ENCODE results near the gene CFAP99.

The CFAP99 gene

GRCh38 chr4:2388429-2389182 is 30.1 kb upstream of the CFAP99 start:
- no peak for TF ChIP-seq CTCF (IDR thresholded peaks at IDR 0.05)
- H3K36me3 Mint-ChIP-seq (ENCODE audit: low read depth): no peaks in the 10 kb centered on the region
- no peak overlapping the region for H3K27ac Mint-ChIP-seq
- H3K4me1 Mint-ChIP-seq: peaks cover 73% of the 10 kb centered on the region
- DNase-seq: no peak
- H3K4me3 Mint-ChIP-seq: no peak overlapping the region
- H3K9me3 Mint-ChIP-seq: no peaks in the 10 kb centered on the region
- H3K27me3 Mint-ChIP-seq (ENCODE audit: low read depth, poor library complexity): peaks cover 56% of the 10 kb centered on the region

- peaks cover 58% of the 10 kb centered on the region for H3K27me3 Mint-ChIP-seq (ENCODE audit: low read depth, poor library complexity)
- TF ChIP-seq CTCF (IDR thresholded peaks at IDR 0.05): no peak
- no peak for DNase-seq
- no peaks in the 10 kb centered on the region for H3K36me3 Mint-ChIP-seq (ENCODE audit: low read depth)
- no peak overlapping the region for H3K4me3 Mint-ChIP-seq
- no peak overlapping the region for H3K27ac Mint-ChIP-seq
- peaks cover 73% of the 10 kb centered on the region for H3K4me1 Mint-ChIP-seq
- H3K9me3 Mint-ChIP-seq: no peaks in the 10 kb centered on the region
These were observed 29.1 kb upstream of the CFAP99 start for GRCh38 chr4:2389691-2390090.

GRCh38 chr4:2390146-2390545 is 28.6 kb upstream of the CFAP99 start:
- no peak for TF ChIP-seq CTCF (IDR thresholded peaks at IDR 0.05)
- Mint-ChIP-seq H3K4me3 (no peak overlapping the region), H3K9me3 (no peaks in the 10 kb centered on the region), H3K27me3 (ENCODE audit: low read depth, poor library complexity) (peaks cover 61% of the 10 kb centered on the region), H3K4me1 (peaks cover 74% of the 10 kb centered on the region), H3K27ac (no peak overlapping the region), H3K36me3 (ENCODE audit: low read depth) (no peaks in the 10 kb centered on the region)
- no peak for DNase-seq

- Mint-ChIP-seq H3K4me3 (peak overlapping the region; percentile 56), H3K9me3 (no peaks in the 10 kb centered on the region), H3K4me1 (peaks cover 73% of the 10 kb centered on the region), H3K27me3 (ENCODE audit: low read depth, poor library complexity) (peaks cover 69% of the 10 kb centered on the region), H3K36me3 (ENCODE audit: low read depth) (no peaks in the 10 kb centered on the region), H3K27ac (no peak overlapping the region)
- TF ChIP-seq CTCF (IDR thresholded peaks at IDR 0.05): no peak
- DNase-seq: no peak
These were observed 27.9 kb upstream of the CFAP99 start for GRCh38 chr4:2390784-2391421.

GRCh38 chr4:2393353-2394270 is 25.1 kb upstream of the CFAP99 start:
- peak; percentile 74 for DNase-seq

More at GRCh38 chr4:2393353-2394270, 25.1 kb upstream of the CFAP99 start:
- H3K4me1 Mint-ChIP-seq: peaks cover 62% of the 10 kb centered on the region
- H3K27me3 Mint-ChIP-seq (ENCODE audit: low read depth, poor library complexity): peaks cover 60% of the 10 kb centered on the region
- no peaks in the 10 kb centered on the region for H3K36me3 Mint-ChIP-seq (ENCODE audit: low read depth)
- no peaks in the 10 kb centered on the region for H3K9me3 Mint-ChIP-seq
- peak overlapping the region; percentile 65 for H3K4me3 Mint-ChIP-seq
- TF ChIP-seq CTCF (IDR thresholded peaks at IDR 0.05): no peak
- peak overlapping the region; percentile 30 for H3K27ac Mint-ChIP-seq
